Stimulated activated CD4-positive, alpha-beta T cell treated with anti-CD3 and anti-CD28 coated beads, Interleukin-12 subunit alpha, Interleukin-12 subunit beta, amount 100 ng/mL, for 48 hours (primary cell): ENCODE results near the gene MFRP.

Source experiments
- DNase-seq, 3 donors: peaks; one replicate each; pipeline ENCODE4 v3.0.0-alpha.2; 2020; ENCODE audit warnings: low read depth in 2 of 3, low spot score in 1 of 3

MFRP gene

GRCh38 chr11:119359365-119360214, 13.1 kb upstream of the MFRP start:
- no peak for DNase-seq

GRCh38 chr11:119357074-119357473, 10.6 kb upstream of the MFRP start:
- no peak for DNase-seq

GRCh38 chr11:119356349-119357031, 10.0 kb upstream of the MFRP start:
- DNase-seq: peak in 2 of 3 donors; percentile 64 to 70

- DNase-seq: no peak
Measured at GRCh38 chr11:119355091-119355843, 8.8 kb upstream of the MFRP start.

- DNase-seq: no peak
Measured at GRCh38 chr11:119352857-119353260, 6.4 kb upstream of the MFRP start.

- no peak for DNase-seq
Measured at GRCh38 chr11:119351232-119351631, 4.7 kb upstream of the MFRP start.

- no peak for DNase-seq
Measured at GRCh38 chr11:119350302-119350701, 3.8 kb upstream of the MFRP start.

- DNase-seq: no peak
Measured at GRCh38 chr11:119347940-119348605, 1.6 kb upstream of the MFRP start.

- DNase-seq: no peak
Measured at GRCh38 chr11:119347242-119347641, 737 bp upstream of the MFRP start.

GRCh38 chr11:119345685-119346084, 820 bp downstream of the MFRP start:
- no peak for DNase-seq

GRCh38 chr11:119344291-119345010, 2.1 kb downstream of the MFRP start:
- DNase-seq: no peak

- DNase-seq: no peak
Measured at GRCh38 chr11:119343726-119344125, 2.8 kb downstream of the MFRP start.

- DNase-seq: no peak
Measured at GRCh38 chr11:119342362-119343130, 4.0 kb downstream of the MFRP start.

GRCh38 chr11:119342023-119342300, 4.5 kb downstream of the MFRP start:
- no peak for DNase-seq

GRCh38 chr11:119341222-119342022, 5.1 kb downstream of the MFRP start:
- DNase-seq: no peak

- no peak for DNase-seq
Measured at GRCh38 chr11:119340335-119341221, 5.9 kb downstream of the MFRP start, which contains the start of gene C1QTNF5. C1QTNF5 (minus strand) TSS chr11:119340883; CDS start chr11:119340397, 486 bp downstream.

GRCh38 chr11:119339589-119340334, 6.7 kb downstream of the MFRP start:
- DNase-seq: no peak
